Endometrial microvascular endothelial cells (primary cell): ENCODE results near the gene MYH7B. TPM values are rescaled to one million over a fixed set of nuclear protein-coding genes. Genes with fewer than 3 reads are reported as not detected.

Experiments used
- in situ Hi-C: cut with HindIII; loops from 2 replicates; pipeline ENCODE4 v1.10.0; 2017; ENCODE audit warnings: low sequenced_read_pairs, low pct_unique_long_range_greater_than_20kb; ENCODE audit errors: inconsistent ontology term
- total RNA-seq: library from RNA; depleted of rRNA; stranded (reverse); fragments of >200 nt; gene quantifications from one replicate; pipeline ENCODE4 v1.2.3, GENCODE V29; 2015; ENCODE audit errors: inconsistent ontology term

MYH7B gene
- total RNA-seq, 1 donor from 2014 or later: not detected

GRCh38 chr20:34987288-34988190 lies 31.9 kb downstream of the MYH7B start:
- in situ Hi-C loops: no loop called here

GRCh38 chr20:34988191-34988540 lies 32.5 kb downstream of the MYH7B start:
- in situ Hi-C loops: no loop called here

- in situ Hi-C loops: no loop called here
Observed at GRCh38 chr20:34989118-34989517, 33.5 kb downstream of the MYH7B start.

- in situ Hi-C loops: no loop called here
Observed at GRCh38 chr20:34989670-34990069, 34.0 kb downstream of the MYH7B start.

GRCh38 chr20:34990231-34990630 lies 34.6 kb downstream of the MYH7B start:
- in situ Hi-C loops: no loop called here

GRCh38 chr20:34990661-34991214 lies 35.1 kb downstream of the MYH7B start:
- in situ Hi-C loops: no loop called here

GRCh38 chr20:34992751-34993417 lies 37.2 kb downstream of the MYH7B start:
- in situ Hi-C loops: no loop called here

GRCh38 chr20:34993941-34994508 lies 38.4 kb downstream of the MYH7B start:
- in situ Hi-C loops: no loop called here

GRCh38 chr20:34994509-34995131 lies 39.0 kb downstream of the MYH7B start:
- in situ Hi-C loops: no loop called here

GRCh38 chr20:34995192-34995591 lies 39.5 kb downstream of the MYH7B start:
- in situ Hi-C loops: no loop called here

GRCh38 chr20:34995696-34996095 lies 40.0 kb downstream of the MYH7B start:
- in situ Hi-C loops: no loop called here

- in situ Hi-C loops: no loop called here
Observed at GRCh38 chr20:34996243-34997028, 40.8 kb downstream of the MYH7B start.

- in situ Hi-C loops: no loop called here
Observed at GRCh38 chr20:34997131-34997561, 41.5 kb downstream of the MYH7B start.

GRCh38 chr20:34997774-34998173 lies 42.1 kb downstream of the MYH7B start:
- in situ Hi-C loops: no loop called here

GRCh38 chr20:34998331-34998950 lies 42.8 kb downstream of the MYH7B start:
- in situ Hi-C loops: no loop called here

GRCh38 chr20:34999021-34999451 lies 43.4 kb downstream of the MYH7B start:
- in situ Hi-C loops: no loop called here

- in situ Hi-C loops: no loop called here
Observed at GRCh38 chr20:34999782-35000181, 44.1 kb downstream of the MYH7B start.

GRCh38 chr20:35000311-35000921 lies 44.7 kb downstream of the MYH7B start:
- in situ Hi-C loops: no loop called here
